GM23338 (cell line): ENCODE data around the gene LMX1B. TPM values are rescaled to one million over a fixed set of nuclear protein-coding genes. Genes with fewer than 3 reads are reported as not detected.

Experiments
- ATAC-seq: fragments of 200-7000 bp; cut with Tn5 transposase; 3 replicates; pipeline ENCODE4 v1.9.1; 2020
- DNase-seq: peaks from one replicate; pipeline ENCODE4 v3.0.0-alpha.2; 2015; ENCODE audit warnings: low spot score
- H2AFZ ChIP-seq: fragments of 200-600 bp; sonication (generic); 2 replicates; pipeline ENCODE4 v1.8.0; 2016; ENCODE audit warnings: antibody characterized with exemption, mild to moderate bottlenecking, moderate library complexity
- H3F3A ChIP-seq: fragments of 200-600 bp; sonication (generic); replicated peaks from 2 replicates; pipeline ENCODE4 v1.8.0; 2017; ENCODE audit warnings: antibody characterized with exemption, mixed run types, low read depth
- H3K27ac ChIP-seq: fragments of 200-600 bp; sonication (generic); 2 replicates; pipeline ENCODE4 v1.6.1; 2016; ENCODE audit warnings: low read depth
- H3K27me3 ChIP-seq: fragments of 200-600 bp; sonication (generic); 2 replicates; pipeline ENCODE4 v1.8.0; 2016; ENCODE audit warnings: mild to moderate bottlenecking, mixed run types, moderate library complexity; ENCODE audit not compliant: insufficient read depth
- H3K36me3 ChIP-seq: fragments of 200-600 bp; sonication (generic); 2 replicates; pipeline ENCODE4 v1.8.0; 2016; ENCODE audit warnings: mild to moderate bottlenecking; ENCODE audit not compliant: insufficient read depth
- H3K4me1 ChIP-seq: fragments of 200-600 bp; sonication (generic); 2 replicates; pipeline ENCODE4 v1.8.0; 2016; ENCODE audit warnings: mild to moderate bottlenecking, moderate library complexity; ENCODE audit not compliant: insufficient read depth
- H3K4me2 ChIP-seq: fragments of 200-600 bp; sonication (generic); 2 replicates; pipeline ENCODE4 v1.7.1; 2017; ENCODE audit warnings: mixed run types
- H3K4me3 ChIP-seq: fragments of 200-600 bp; sonication (generic); 2 replicates; pipeline ENCODE4 v1.6.1; 2016; ENCODE audit warnings: mixed run types
- H3K79me2 ChIP-seq: fragments of 200-600 bp; sonication (generic); replicated peaks from 2 replicates; pipeline ENCODE4 v1.8.0; 2017; ENCODE audit warnings: mild to moderate bottlenecking; ENCODE audit not compliant: insufficient read depth
- H3K9me2 ChIP-seq: fragments of 200-600 bp; sonication (generic); 2 replicates; pipeline ENCODE4 v1.8.0; 2017; ENCODE audit not compliant: insufficient read depth
- H4K20me1 ChIP-seq: fragments of 200-600 bp; sonication (generic); replicated peaks from 2 replicates; pipeline ENCODE4 v1.8.0; 2017; ENCODE audit warnings: mild to moderate bottlenecking; ENCODE audit not compliant: insufficient read depth
- H3K27ac Mint-ChIP-seq: 2 replicates; pipeline ENCODE4 v1.8.0; 2020; ENCODE audit warnings: inconsistent platforms, mild to moderate bottlenecking, moderate library complexity, mixed read lengths
- H3K27me3 Mint-ChIP-seq: 3 replicates; pipeline ENCODE4 v1.8.0; 2022; ENCODE audit warnings: low read depth, mild to moderate bottlenecking, moderate library complexity, mixed read lengths, inconsistent platforms; ENCODE audit not compliant: insufficient read depth, poor library complexity
- H3K36me3 Mint-ChIP-seq: 3 replicates; pipeline ENCODE4 v1.8.0; 2021; ENCODE audit warnings: low read depth, mild to moderate bottlenecking, inconsistent platforms, moderate library complexity, mixed read lengths
- H3K4me1 Mint-ChIP-seq: 3 replicates; pipeline ENCODE4 v1.8.0; 2020; ENCODE audit warnings: mild to moderate bottlenecking, inconsistent platforms, mixed read lengths
- H3K4me3 Mint-ChIP-seq: 3 replicates; pipeline ENCODE4 v1.8.0; 2021; ENCODE audit warnings: moderate library complexity, mild to moderate bottlenecking, inconsistent platforms, mixed read lengths
- H3K9me3 Mint-ChIP-seq: 3 replicates; pipeline ENCODE4 v1.8.0; 2020; ENCODE audit warnings: moderate library complexity, mild to moderate bottlenecking, inconsistent platforms, mixed read lengths
- CREB1 ChIP-seq: fragments of 250-450 bp; sonication (Bioruptor Pico); IDR thresholded peaks from 2 replicates; pipeline ENCODE4 v1.5.0; 2020; ENCODE audit warnings: low read depth, mild to moderate bottlenecking, moderate library complexity
- EZH2 ChIP-seq: fragments of 200-600 bp; sonication (generic); IDR thresholded peaks from one replicate; pipeline ENCODE4 v1.8.0; 2017; ENCODE audit warnings: antibody characterized with exemption, mild to moderate bottlenecking, low read depth; ENCODE audit not compliant: unreplicated experiment
- EZH2phosphoT487 ChIP-seq: fragments of 200-600 bp; sonication (generic); IDR thresholded peaks from one replicate; pipeline ENCODE4 v1.8.1; 2018; ENCODE audit warnings: antibody characterized with exemption; ENCODE audit not compliant: unreplicated experiment
- JUNB ChIP-seq: IDR thresholded peaks from one replicate; pipeline ENCODE4 v1.6.1; 2016; ENCODE audit warnings: antibody characterized with exemption; ENCODE audit not compliant: unreplicated experiment
- NANOG ChIP-seq: IDR thresholded peaks from 2 replicates; pipeline ENCODE4 v1.6.1; 2016; ENCODE audit warnings: antibody characterized with exemption, borderline replicate concordance
- POLR2AphosphoS5 ChIP-seq: IDR thresholded peaks from 2 replicates; pipeline ENCODE4 v1.6.1; 2016; ENCODE audit warnings: antibody characterized with exemption, low read depth
- STAT1 ChIP-seq: IDR thresholded peaks from one replicate; pipeline ENCODE4 v1.6.1; 2016; ENCODE audit warnings: antibody characterized with exemption; ENCODE audit not compliant: unreplicated experiment
- ZNF114 ChIP-seq: fragments of 250-450 bp; sonication (Bioruptor Pico); IDR thresholded peaks from 2 replicates; pipeline ENCODE4 v1.5.0; 2020; ENCODE audit warnings: mild to moderate bottlenecking, moderate library complexity
- ZNF331 ChIP-seq: fragments of 250-450 bp; sonication (Bioruptor Pico); IDR thresholded peaks from 2 replicates; pipeline ENCODE4 v1.5.0; 2020; ENCODE audit warnings: low read depth, mild to moderate bottlenecking, moderate library complexity
- polyA plus RNA-seq: library from polyadenylated mRNA; unstranded; fragments of >200 nt; fragmentation: Nextera tagmentation; extraction: Ambion mirVana; gene quantifications from 2 replicates; pipeline ENCODE4 v1.2.1, GENCODE V29; 2016
- total RNA-seq: library from RNA; depleted of rRNA; stranded (reverse); fragments of >200 nt; shearing (Covaris generic); gene quantifications from 2 replicates; pipeline ENCODE4 v1.2.3, GENCODE V29; 2014
- TF ChIP-seq, protein P1 (sequence below): IDR thresholded peaks from 2 replicates; pipeline ENCODE4 v1.6.1; 2016; ENCODE audit warnings: antibody characterized with exemption
- TF ChIP-seq, protein P2 (sequence below), 2 experiments: fragments of 200-600 bp in 1 of 2; sonication (generic) in 1 of 2; conservative IDR thresholded peaks; 2 replicates each; pipeline versions ENCODE4 v1.5.1 to v1.6.1; 2016 to 2017; ENCODE audit warnings: antibody characterized with exemption in 2 of 2, low read depth in 2 of 2, mild to moderate bottlenecking in 2 of 2, moderate library complexity in 1 of 2

Gene LMX1B
- total and polyA plus RNA-seq, 2 experiments from 2014 or later = 0.08 to 0.21 TPM

DNA sequence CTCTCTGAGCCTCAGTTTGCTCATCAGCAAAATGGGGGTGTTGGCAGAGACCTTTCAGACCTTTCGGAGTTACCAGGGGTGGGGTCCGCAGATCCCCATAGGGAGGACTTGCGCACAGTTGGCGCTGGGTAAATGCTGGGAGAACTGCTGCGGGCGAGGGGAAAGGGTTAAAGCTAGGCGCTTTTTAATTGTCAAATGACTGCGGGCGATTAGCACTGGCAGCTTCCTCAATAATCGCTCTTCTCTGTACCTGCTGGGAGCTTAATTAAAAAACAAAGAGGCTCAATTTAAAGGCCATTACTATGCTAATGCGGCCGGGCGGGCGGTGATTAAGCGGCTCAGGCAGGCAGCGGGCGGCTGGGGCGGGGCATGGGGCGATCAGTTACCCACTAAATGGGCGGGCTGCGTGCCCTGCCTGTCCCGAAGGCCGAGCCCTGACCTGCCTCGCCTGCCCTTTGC is 63.0 kb downstream of the LMX1B start:
- Histone ChIP-seq H3K4me1 (peaks cover 65% of the 10 kb centered on the region), H3K4me2 (peak overlapping the region; percentile 72), H3F3A (no peaks in the 10 kb centered on the region; the same call in 1 of the 2 replicates), H3K27me3 (peaks cover 89% of the 10 kb centered on the region), H2AFZ (no peak overlapping the region), H3K27ac (no peak overlapping the region), H3K79me2 (no peaks in the 10 kb centered on the region), H3K4me3 (peak overlapping the region; percentile 45), H3K36me3 (no peaks in the 10 kb centered on the region), H3K9me2 (no peaks in the 10 kb centered on the region), H4K20me1 (no peaks in the 10 kb centered on the region)
- H3K4me1 Mint-ChIP-seq = peaks cover 53% of the 10 kb centered on the region
- peak; percentile 97 for DNase-seq
- H3K36me3 Mint-ChIP-seq = no peaks in the 10 kb centered on the region; the same call in 2 of the 3 replicates
- H3K9me3 Mint-ChIP-seq = no peaks in the 10 kb centered on the region; the same call in 2 of the 3 replicates
- peaks cover 83% of the 10 kb centered on the region for H3K27me3 Mint-ChIP-seq
- no peak overlapping the region for H3K27ac Mint-ChIP-seq
- peak; percentile 72 for ATAC-seq
- H3K4me3 Mint-ChIP-seq = peak overlapping the region; percentile 48
- no peak for TF ChIP-seq STAT1
- peak; percentile 18 for TF ChIP-seq JUNB
- TF ChIP-seq ZNF331 (CRISPR knock-in tag) = peak; percentile 25; the same call in 1 of the 2 replicates
- TF ChIP-seq CREB1 = peak; percentile 80
- TF ChIP-seq POLR2AphosphoS5 = 0 out of 2 replicates have a peak, but pooled peaks have one; percentile 16
- TF ChIP-seq, protein P1, sequence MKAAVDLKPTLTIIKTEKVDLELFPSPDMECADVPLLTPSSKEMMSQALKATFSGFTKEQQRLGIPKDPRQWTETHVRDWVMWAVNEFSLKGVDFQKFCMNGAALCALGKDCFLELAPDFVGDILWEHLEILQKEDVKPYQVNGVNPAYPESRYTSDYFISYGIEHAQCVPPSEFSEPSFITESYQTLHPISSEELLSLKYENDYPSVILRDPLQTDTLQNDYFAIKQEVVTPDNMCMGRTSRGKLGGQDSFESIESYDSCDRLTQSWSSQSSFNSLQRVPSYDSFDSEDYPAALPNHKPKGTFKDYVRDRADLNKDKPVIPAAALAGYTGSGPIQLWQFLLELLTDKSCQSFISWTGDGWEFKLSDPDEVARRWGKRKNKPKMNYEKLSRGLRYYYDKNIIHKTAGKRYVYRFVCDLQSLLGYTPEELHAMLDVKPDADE = no peak
- TF ChIP-seq NANOG = peak; percentile 100

DNA sequence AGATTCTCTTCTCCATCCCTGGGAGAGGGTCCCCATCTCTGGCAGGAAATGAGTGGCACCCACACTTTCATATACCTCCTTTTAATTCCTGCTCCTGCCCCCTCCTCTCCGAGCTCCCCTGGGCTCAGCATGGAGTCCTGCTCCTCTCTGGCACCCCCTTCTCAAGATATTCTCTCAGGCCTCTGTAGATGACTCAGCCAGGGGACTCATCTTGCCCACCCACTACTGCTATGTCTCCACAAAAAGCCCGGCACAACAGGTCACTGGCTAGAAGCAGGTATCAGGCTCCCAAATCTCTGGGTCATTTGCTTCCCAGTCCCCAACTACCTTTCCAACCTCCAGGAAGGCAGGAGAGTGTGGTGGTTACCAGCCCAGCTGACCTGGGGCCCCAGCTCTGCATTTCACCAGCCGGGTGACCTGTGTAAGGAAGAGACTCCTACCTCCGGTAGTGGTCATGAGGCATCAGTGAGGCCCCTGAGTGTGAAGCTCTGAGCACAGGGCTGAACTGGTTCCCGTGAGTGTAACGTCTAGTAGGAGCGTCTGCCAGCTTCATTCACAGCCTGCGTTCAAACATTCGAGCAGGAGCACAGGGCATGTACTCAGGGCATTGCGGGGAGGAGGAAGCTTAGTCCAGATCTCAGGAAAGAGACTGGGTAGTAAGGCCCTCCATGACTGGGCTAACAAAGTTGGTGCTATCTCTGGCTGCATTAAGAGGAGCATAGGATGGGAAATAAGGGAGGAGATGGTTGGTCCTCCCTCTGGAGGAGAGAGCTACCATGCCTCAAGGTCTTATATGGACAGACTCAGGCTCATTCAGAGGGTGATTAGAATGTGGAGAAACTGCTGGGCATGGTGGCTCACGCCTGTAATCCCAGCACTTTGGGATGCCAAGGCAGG is 63.7 kb downstream of the LMX1B start:
- H3K4me2 ChIP-seq = peak overlapping the region; percentile 67
- peaks cover 95% of the 10 kb centered on the region for H3K27me3 ChIP-seq
- H3K79me2 ChIP-seq = no peaks in the 10 kb centered on the region
- no peaks in the 10 kb centered on the region for H3K9me2 ChIP-seq
- H3K36me3 Mint-ChIP-seq = no peaks in the 10 kb centered on the region; the same call in 2 of the 3 replicates
- peak overlapping the region; percentile 48 for H3K4me3 Mint-ChIP-seq
- H3K27me3 Mint-ChIP-seq = peaks cover 87% of the 10 kb centered on the region
- peak overlapping the region; percentile 45 for H3K4me3 ChIP-seq
- H2AFZ ChIP-seq = peak overlapping the region; percentile 69
- no peak overlapping the region for H3K27ac ChIP-seq
- H3F3A ChIP-seq = no peaks in the 10 kb centered on the region; the same call in 1 of the 2 replicates
- peaks cover 51% of the 10 kb centered on the region for H3K4me1 Mint-ChIP-seq
- H4K20me1 ChIP-seq = no peaks in the 10 kb centered on the region
- H3K27ac Mint-ChIP-seq = no peak overlapping the region
- DNase-seq (peak; percentile 55), ATAC-seq (peak; percentile 8)
- H3K9me3 Mint-ChIP-seq = no peaks in the 10 kb centered on the region; the same call in 2 of the 3 replicates
- H3K36me3 ChIP-seq = no peaks in the 10 kb centered on the region
- H3K4me1 ChIP-seq = peaks cover 60% of the 10 kb centered on the region
- no peak for TF ChIP-seq STAT1
- no peak for TF ChIP-seq POLR2AphosphoS5
- no peak for TF ChIP-seq JUNB
- TF ChIP-seq, protein P2, sequence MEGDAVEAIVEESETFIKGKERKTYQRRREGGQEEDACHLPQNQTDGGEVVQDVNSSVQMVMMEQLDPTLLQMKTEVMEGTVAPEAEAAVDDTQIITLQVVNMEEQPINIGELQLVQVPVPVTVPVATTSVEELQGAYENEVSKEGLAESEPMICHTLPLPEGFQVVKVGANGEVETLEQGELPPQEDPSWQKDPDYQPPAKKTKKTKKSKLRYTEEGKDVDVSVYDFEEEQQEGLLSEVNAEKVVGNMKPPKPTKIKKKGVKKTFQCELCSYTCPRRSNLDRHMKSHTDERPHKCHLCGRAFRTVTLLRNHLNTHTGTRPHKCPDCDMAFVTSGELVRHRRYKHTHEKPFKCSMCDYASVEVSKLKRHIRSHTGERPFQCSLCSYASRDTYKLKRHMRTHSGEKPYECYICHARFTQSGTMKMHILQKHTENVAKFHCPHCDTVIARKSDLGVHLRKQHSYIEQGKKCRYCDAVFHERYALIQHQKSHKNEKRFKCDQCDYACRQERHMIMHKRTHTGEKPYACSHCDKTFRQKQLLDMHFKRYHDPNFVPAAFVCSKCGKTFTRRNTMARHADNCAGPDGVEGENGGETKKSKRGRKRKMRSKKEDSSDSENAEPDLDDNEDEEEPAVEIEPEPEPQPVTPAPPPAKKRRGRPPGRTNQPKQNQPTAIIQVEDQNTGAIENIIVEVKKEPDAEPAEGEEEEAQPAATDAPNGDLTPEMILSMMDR (conservative IDR thresholded peaks at IDR 0.05; ENCODE audit: low read depth in 2 of 2) = no peak
- TF ChIP-seq ZNF114 (CRISPR knock-in tag) = no peak
- TF ChIP-seq ZNF331 (CRISPR knock-in tag) = no peak
- no peak for TF ChIP-seq EZH2
- TF ChIP-seq CREB1 = no peak
- no peak for TF ChIP-seq EZH2phosphoT487
- TF ChIP-seq, protein P1 = no peak
